H1 (cell line): ENCODE results near the gene DUSP7. TPM values are rescaled to one million over a fixed set of nuclear protein-coding genes. Genes with fewer than 3 reads are reported as not detected.

ENCODE experiments used
- CTCF ChIA-PET: fragments of 300-600 bp; sonication (Branson Sonifier 250); formaldehyde crosslinking; loops from one replicate; lab custom pipeline; 2021; ENCODE audit not compliant: partially characterized antibody; lab: Charles Lee
- POLR2A ChIA-PET: fragments of 300-600 bp; sonication (Branson Sonifier 250); formaldehyde crosslinking; loops from one replicate; lab custom pipeline; 2021; ENCODE audit warnings: inconsistent platforms; ENCODE audit not compliant: partially characterized antibody; lab: Charles Lee
- DNase-seq, 2 experiments: peaks; one replicate each; pipeline versions ENCODE4 v3.0.0 to v3.0.0-alpha.2; 2010 to 2022; ENCODE audit warnings: low spot score in 2 of 2, low read depth in 1 of 2, mixed read lengths in 1 of 2
- FAIRE-seq: peaks from 2 replicates; lab custom pipeline; 2011; peaks lifted over from hg19 to GRCh38; lab: Jason Lieb, UNC
- H2AFZ ChIP-seq: 2 replicates; pipeline ENCODE4 v1.8.1; 2012; ENCODE audit warnings: low read length, inconsistent platforms
- H2AK5ac ChIP-seq: 2 replicates; pipeline ENCODE4 v1.6.1; 2013; ENCODE audit warnings: low read depth, low read length
- H2BK120ac ChIP-seq: replicated peaks from 2 replicates; pipeline ENCODE3; 2013; ENCODE audit warnings: low read depth, low read length, inconsistent platforms
- H2BK12ac ChIP-seq: 2 replicates; pipeline ENCODE4 v1.6.1; 2013; ENCODE audit warnings: low read depth, low read length
- H2BK15ac ChIP-seq: 2 replicates; pipeline ENCODE4 v1.6.1; 2013; ENCODE audit warnings: low read length
- H2BK20ac ChIP-seq: 2 replicates; pipeline ENCODE4 v1.6.1; 2013; ENCODE audit warnings: low read length
- H2BK5ac ChIP-seq: 2 replicates; pipeline ENCODE4 v1.6.1; 2013; ENCODE audit warnings: low read depth, low read length
- H3K14ac ChIP-seq: 2 replicates; pipeline ENCODE4 v1.6.1; 2013; ENCODE audit warnings: inconsistent platforms; ENCODE audit not compliant: insufficient read length
- H3K18ac ChIP-seq: 2 replicates; pipeline ENCODE4 v1.6.1; 2013; ENCODE audit warnings: low read length; ENCODE audit errors: extremely low read depth
- H3K23ac ChIP-seq: 2 replicates; pipeline ENCODE4 v1.6.1; 2013; ENCODE audit warnings: inconsistent platforms; ENCODE audit not compliant: insufficient read length
- H3K23me2 ChIP-seq: 2 replicates; pipeline ENCODE4 v1.6.1; 2013; ENCODE audit warnings: low read depth, low read length
- H3K27ac ChIP-seq: 2 replicates; pipeline ENCODE4 v1.6.1; 2011; ENCODE audit warnings: low read depth, low read length, inconsistent platforms
- H3K27me3 ChIP-seq, 4 experiments: replicated peaks in 1 of 4; 1 replicate in 1 of 4; 2 replicates in 3 of 4; pipeline versions ENCODE4 v1.6.1 to v1.8.1; 2011 to 2013; ENCODE audit warnings: low read length in 3 of 4, mild to moderate bottlenecking in 3 of 4, inconsistent platforms in 2 of 4, mixed read lengths in 2 of 4, moderate library complexity in 1 of 4; ENCODE audit not compliant: control insufficient read depth in 3 of 4, insufficient read depth in 3 of 4; ENCODE audit errors: extremely low read depth in 1 of 4
- H3K36me3 ChIP-seq, 4 experiments: 2 replicates each; pipeline versions ENCODE4 v1.6.1 to v1.8.1; 2011 to 2013; ENCODE audit warnings: mild to moderate bottlenecking in 4 of 4, low read length in 3 of 4, moderate library complexity in 2 of 4, control low read depth in 1 of 4, inconsistent platforms in 1 of 4; ENCODE audit not compliant: insufficient read depth in 4 of 4, control insufficient read depth in 2 of 4
- H3K4ac ChIP-seq: replicated peaks from 2 replicates; pipeline ENCODE3; 2013; ENCODE audit warnings: low read length, low read depth, mixed read lengths, inconsistent platforms; ENCODE audit not compliant: insufficient read length
- H3K4me1 ChIP-seq, 4 experiments: replicated peaks in 1 of 4; 1 replicate in 1 of 4; 2 replicates in 3 of 4; pipeline versions ENCODE4 v1.6.1 to v1.8.1; 2011 to 2013; ENCODE audit warnings: low read length in 3 of 4, inconsistent platforms in 2 of 4, mixed read lengths in 1 of 4; ENCODE audit not compliant: insufficient read depth in 4 of 4, control insufficient read depth in 3 of 4
- H3K4me2 ChIP-seq, 2 experiments: 2 replicates each; pipeline versions ENCODE4 v1.6.1 to v1.8.1; 2011 to 2013; ENCODE audit warnings: low read depth in 2 of 2, low read length in 2 of 2, control low read depth in 1 of 2, inconsistent platforms in 1 of 2, mild to moderate bottlenecking in 1 of 2; ENCODE audit not compliant: insufficient read depth in 1 of 2
- H3K4me3 ChIP-seq, 4 experiments: fragments of 200-600, 300-600 bp in 1 of 4; sonication (generic), shearing (Covaris generic), sonication (Bioruptor Twin) in 1 of 4; 2 replicates each; pipeline versions ENCODE4 v1.5.1 to v1.8.1; 2011 to 2016; ENCODE audit warnings: low read length in 4 of 4, low read depth in 3 of 4, control low read depth in 2 of 4, inconsistent platforms in 2 of 4, mild to moderate bottlenecking in 2 of 4, mixed read lengths in 1 of 4, moderate library complexity in 1 of 4; ENCODE audit not compliant: insufficient read depth in 2 of 4; ENCODE audit errors: extremely low read depth in 1 of 4
- H3K56ac ChIP-seq: replicated peaks from 2 replicates; pipeline ENCODE3; 2013; ENCODE audit warnings: low read depth, mild to moderate bottlenecking, mixed read lengths, low read length, inconsistent platforms; ENCODE audit not compliant: insufficient read length
- H3K79me1 ChIP-seq: 2 replicates; pipeline ENCODE4 v1.6.1; 2013; ENCODE audit warnings: low read depth, low read length, control low read depth
- H3K79me2 ChIP-seq, 2 experiments: 2 replicates each; pipeline versions ENCODE4 v1.6.1 to v1.8.1; 2012 to 2013; ENCODE audit warnings: low read length in 2 of 2, mild to moderate bottlenecking in 2 of 2, inconsistent platforms in 1 of 2; ENCODE audit not compliant: insufficient read depth in 2 of 2, control insufficient read depth in 1 of 2
- H3K9ac ChIP-seq, 4 experiments: replicated peaks in 1 of 4; 1 replicate in 1 of 4; 2 replicates in 3 of 4; pipeline versions ENCODE4 v1.6.1 to v1.8.1; 2011 to 2013; ENCODE audit warnings: low read depth in 3 of 4, low read length in 3 of 4, control low read depth in 2 of 4, mild to moderate bottlenecking in 2 of 4, moderate library complexity in 2 of 4, inconsistent platforms in 1 of 4; ENCODE audit errors: extremely low read depth in 1 of 4
- H3K9me3 ChIP-seq, 2 experiments: 2 replicates each; pipeline versions ENCODE4 v1.6.1 to v1.8.1; 2012 to 2013; ENCODE audit warnings: mild to moderate bottlenecking in 2 of 2, moderate library complexity in 2 of 2, control low read depth in 1 of 2, inconsistent platforms in 1 of 2, low read depth in 1 of 2, low read length in 1 of 2, mixed read lengths in 1 of 2; ENCODE audit not compliant: insufficient read depth in 2 of 2
- H4K20me1 ChIP-seq, 2 experiments: replicated peaks in 1 of 2; 2 replicates each; pipeline versions ENCODE3 to v1.8.1; 2011 to 2013; ENCODE audit warnings: inconsistent platforms in 2 of 2, low read length in 2 of 2, mild to moderate bottlenecking in 1 of 2; ENCODE audit not compliant: insufficient read depth in 2 of 2, control insufficient read depth in 1 of 2
- H4K5ac ChIP-seq: 2 replicates; pipeline ENCODE4 v1.6.1; 2013; ENCODE audit warnings: low read length, low read depth, mixed read lengths, inconsistent platforms; ENCODE audit not compliant: insufficient read length
- H4K8ac ChIP-seq: 2 replicates; pipeline ENCODE4 v1.8.0; 2013; ENCODE audit warnings: mild to moderate bottlenecking, moderate library complexity, low read length, inconsistent platforms; ENCODE audit not compliant: insufficient read depth; ENCODE audit errors: extremely low read depth
- H4K91ac ChIP-seq: replicated peaks from 2 replicates; pipeline ENCODE3; 2013; ENCODE audit warnings: low read length, mixed read lengths, inconsistent platforms; ENCODE audit not compliant: insufficient read length
- ATF2 ChIP-seq: IDR thresholded peaks from 2 replicates; pipeline ENCODE4 v1.6.1; 2012; ENCODE audit warnings: low read length, inconsistent platforms
- JUND ChIP-seq: IDR thresholded peaks from 2 replicates; pipeline ENCODE4 v1.6.1; 2011; ENCODE audit warnings: mild to moderate bottlenecking, improper control_type of control experiment, low read length
- SP2 ChIP-seq: IDR thresholded peaks from 2 replicates; pipeline ENCODE4 v1.6.1; 2012; ENCODE audit warnings: mild to moderate bottlenecking, low read length, inconsistent platforms
- SP4 ChIP-seq: IDR thresholded peaks from 2 replicates; pipeline ENCODE4 v1.6.1; 2012; ENCODE audit warnings: low read length, inconsistent platforms
- SUZ12 ChIP-seq: fragments of 200-600 bp; sonication (generic); IDR thresholded peaks from 2 replicates; pipeline ENCODE4 v1.6.1; 2012; ENCODE audit warnings: mild to moderate bottlenecking, inconsistent platforms, low read length, moderate library complexity, mixed read lengths
- TBP ChIP-seq: IDR thresholded peaks from 2 replicates; pipeline ENCODE4 v1.6.1; 2011; ENCODE audit warnings: low read depth, low read length, improper control_type of control experiment
- WGBS, 2 experiments: shearing (Covaris generic) in 1 of 2; methylation state at CpG; one replicate each; pipeline versions ENCODE4 v1.1.6 to v1.1.7; 2013 to 2015; ENCODE audit warnings: low lambda C conversion rate in 2 of 2, mixed read lengths in 2 of 2, inconsistent platforms in 1 of 2, low coverage in 1 of 2, missing lambda C conversion rate in 1 of 2; ENCODE audit not compliant: insufficient replicate concordance in 2 of 2, insufficient coverage in 1 of 2, insufficient read length in 1 of 2; ENCODE audit errors: extremely low coverage in 1 of 2, missing lambda C conversion rate in 1 of 2; 5-methylcytosine and 5-hydroxymethylcytosine counted together
- polyA plus RNA-seq, 7 experiments: library from polyadenylated mRNA; depleted of rRNA in 3 of 7; stranded (reverse) in 5 of 7; unstranded in 2 of 7; fragments of >200 nt in 5 of 7; fragments of 200-250 nt in 2 of 7; gene quantifications; 1 replicate in 5 of 7; 2 replicates in 1 of 7; 4 replicates in 1 of 7; pipeline versions ENCODE4 v1.2.1 to v1.2.3, GENCODE V29; 2011 to 2013; ENCODE audit warnings: missing spikeins in 2 of 7, mixed read lengths in 2 of 7
- total RNA-seq: library from RNA; stranded (reverse); fragmentation: NEBNext Ultra II Directional; extraction: Animal tissue kit (Norgen Biotek cat#: 25700); gene quantifications from 2 replicates; pipeline ENCODE4 v1.2.1, GENCODE V29; 2021

Gene DUSP7
- total and polyA plus RNA-seq, 2 of the 8 experiments (the other 6 are each of a cell fraction or from before 2014, with no cell fraction given), result 19.4 to 24.9 TPM

GRCh38 chr3:52069855-52070254 is 13.5 kb upstream of the DUSP7 start:
- no peaks in the 10 kb centered on the region for H3K9me3 ChIP-seq
- no peak overlapping the region for H3K56ac ChIP-seq
- no peak overlapping the region for H2AK5ac ChIP-seq
- no peak overlapping the region for H2BK5ac ChIP-seq
- no peak overlapping the region for H3K23ac ChIP-seq
- H3K27ac ChIP-seq, result no peak overlapping the region
- DNase-seq (no peak), FAIRE-seq (no peak)
- H4K8ac ChIP-seq, result no peak overlapping the region
- no peak overlapping the region for H2AFZ ChIP-seq
- H2BK12ac ChIP-seq, result no peak overlapping the region
- no peak overlapping the region for H3K14ac ChIP-seq
- WGBS, 2 experiments, result 85% methylated on average over 4 of the region's 4 CpGs; no CpG with 5 or more reads in 1 of the 2 experiments
- no peaks in the 10 kb centered on the region for H3K23me2 ChIP-seq
- peaks cover 0 to under 1% of the 10 kb centered on the region in 2 experiments for H4K20me1 ChIP-seq
- no peaks in the 10 kb centered on the region; a peak in 3 of 7 replicates for H3K4me1 ChIP-seq
- no peak overlapping the region for H4K91ac ChIP-seq
- no peak overlapping the region for H3K18ac ChIP-seq
- H3K36me3 ChIP-seq, result peaks cover 0 to 5% (median 1%) of the 10 kb centered on the region in 4 experiments; a peak in 3 of 8 replicates
- H3K79me1 ChIP-seq, result no peaks in the 10 kb centered on the region; the same call in 1 of the 2 replicates
- no peak overlapping the region for H2BK20ac ChIP-seq
- H2BK120ac ChIP-seq, result no peak overlapping the region
- H4K5ac ChIP-seq, result no peak overlapping the region
- ChIA-PET CTCF (interaction anchor here (1.0 to 2.6 kb wide), 5 partner anchors 13 to 55 kb away, joined by 3 to 15 read pairs (median 5); partner anchors contain the start of gene DUSP7), POLR2A (interaction anchor here (0.8 to 2.1 kb wide), 3 partner anchors 10 to 74 kb away, joined by 3 to 7 read pairs (median 4); partner anchors contain the start of gene RPL29)
- TF ChIP-seq ATF2 (no peak), JUND (no peak), SP4 (no peak), TBP (no peak), SUZ12 (no peak), SP2 (no peak)
- no peak overlapping the region for H2BK15ac ChIP-seq
- H3K27me3 ChIP-seq, result no peaks in the 10 kb centered on the region; a peak in 1 of 7 replicates
- no peaks in the 10 kb centered on the region for H3K79me2 ChIP-seq
- no peak overlapping the region for H3K9ac ChIP-seq
- no peak overlapping the region for H3K4me2 ChIP-seq
- H3K4ac ChIP-seq, result no peak overlapping the region
- no peak overlapping the region for H3K4me3 ChIP-seq
